AG20443 (cell line): Measurements from ENCODE around the gene NEK8.
A peak's percentile ranks its signal among the peaks of the same experiment; 100 is the strongest.

ENCODE experiments used
- DNase-seq: peaks from one replicate; pipeline ENCODE4 v3.0.0; 2012; ENCODE audit warnings: low spot score, mixed read lengths

Gene NEK8

GRCh38 chr17:28728364-28729200, at the start of gene NEK8:
Gene NEK8 (plus strand): TSS chr17:28728788. CDS start chr17:28728814, 26 bp downstream.
- peak; percentile 96 for DNase-seq

DNA sequence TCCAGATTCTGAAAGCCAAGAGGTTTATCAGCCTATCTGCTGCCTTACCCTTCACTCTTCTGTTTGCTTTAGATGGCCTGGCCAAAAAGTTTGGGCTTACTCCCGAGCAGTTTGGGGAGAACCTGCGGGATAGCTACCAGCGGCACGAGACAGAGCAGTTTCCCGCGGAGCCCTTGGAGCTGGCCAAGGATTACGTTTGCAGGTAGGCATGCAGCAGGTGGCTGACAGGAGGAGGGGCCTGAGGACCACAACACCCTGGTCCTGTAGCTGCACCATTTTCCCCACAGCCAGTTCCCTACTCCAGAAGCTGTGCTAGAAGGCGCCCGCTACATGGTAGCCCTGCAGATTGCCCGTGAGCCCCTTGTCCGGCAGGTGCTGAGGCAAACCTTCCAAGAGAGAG, 45.9 kb upstream of the NEK8 start:
- no peak for DNase-seq

GRCh38 chr17:28684963-28685362, 43.6 kb upstream of the NEK8 start:
- no peak for DNase-seq

DNA sequence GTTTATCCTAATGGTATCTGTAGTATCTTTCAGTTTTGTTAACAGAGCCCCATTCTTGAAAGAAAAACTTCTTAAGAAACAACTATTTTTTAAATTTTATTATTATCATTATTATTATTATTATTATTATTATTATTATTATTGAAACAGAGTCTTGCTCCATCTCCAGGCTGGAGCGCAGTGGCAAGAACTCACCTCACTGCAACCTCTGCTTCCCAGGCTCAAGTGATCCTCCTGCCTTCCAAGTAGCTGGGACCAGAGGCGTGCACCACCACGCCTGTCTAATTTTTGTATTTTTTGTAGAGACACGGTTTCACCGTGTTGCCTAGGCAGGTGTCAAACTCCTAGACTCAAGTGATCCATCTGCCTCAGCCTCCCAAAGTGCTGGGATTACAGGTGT, 43.2 kb upstream of the NEK8 start:
- DNase-seq, result no peak

GRCh38 chr17:28686296-28686695, 42.3 kb upstream of the NEK8 start:
- DNase-seq, result no peak

GRCh38 chr17:28688481-28688880, 40.1 kb upstream of the NEK8 start:
- no peak for DNase-seq

DNA sequence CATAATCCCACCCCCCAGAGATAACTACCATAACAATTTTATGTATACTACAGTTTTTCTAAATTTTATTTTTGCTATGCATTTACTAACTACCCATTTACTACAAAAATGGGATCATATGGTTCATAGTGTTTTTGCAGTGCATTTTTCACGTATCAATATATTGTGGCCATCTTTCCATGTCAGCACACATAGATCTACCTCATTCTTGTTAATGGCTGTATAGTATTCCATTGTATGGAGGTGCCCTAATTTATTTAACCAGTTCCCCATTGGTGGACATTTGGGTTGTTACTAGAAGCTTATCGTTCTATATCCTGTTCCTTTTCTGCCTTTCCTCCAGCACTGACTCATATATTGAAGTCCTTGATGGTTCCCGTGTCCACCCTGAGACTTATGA, 39.6 kb upstream of the NEK8 start:
- DNase-seq, result no peak

DNA sequence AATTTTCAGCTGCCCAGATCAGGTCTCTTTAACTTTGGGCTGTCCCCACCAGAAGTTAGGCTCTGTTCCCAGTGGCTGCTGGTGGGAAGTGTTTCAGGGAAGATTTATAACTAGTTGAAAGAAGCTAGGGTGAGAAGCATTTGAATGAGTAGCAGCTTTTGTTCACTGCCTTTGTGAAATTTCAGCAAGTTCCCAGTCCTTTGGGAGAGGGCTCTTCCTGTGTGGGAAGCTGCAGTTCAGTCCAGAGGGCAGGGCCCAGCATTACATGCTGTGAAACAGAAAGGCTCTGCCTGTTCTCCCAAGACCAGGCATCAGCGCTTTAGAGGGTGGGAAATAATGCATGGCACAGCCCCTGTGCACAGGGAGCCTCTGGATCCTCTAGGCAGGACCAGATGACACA, 34.7 kb upstream of the NEK8 start:
- DNase-seq, result no peak

DNA sequence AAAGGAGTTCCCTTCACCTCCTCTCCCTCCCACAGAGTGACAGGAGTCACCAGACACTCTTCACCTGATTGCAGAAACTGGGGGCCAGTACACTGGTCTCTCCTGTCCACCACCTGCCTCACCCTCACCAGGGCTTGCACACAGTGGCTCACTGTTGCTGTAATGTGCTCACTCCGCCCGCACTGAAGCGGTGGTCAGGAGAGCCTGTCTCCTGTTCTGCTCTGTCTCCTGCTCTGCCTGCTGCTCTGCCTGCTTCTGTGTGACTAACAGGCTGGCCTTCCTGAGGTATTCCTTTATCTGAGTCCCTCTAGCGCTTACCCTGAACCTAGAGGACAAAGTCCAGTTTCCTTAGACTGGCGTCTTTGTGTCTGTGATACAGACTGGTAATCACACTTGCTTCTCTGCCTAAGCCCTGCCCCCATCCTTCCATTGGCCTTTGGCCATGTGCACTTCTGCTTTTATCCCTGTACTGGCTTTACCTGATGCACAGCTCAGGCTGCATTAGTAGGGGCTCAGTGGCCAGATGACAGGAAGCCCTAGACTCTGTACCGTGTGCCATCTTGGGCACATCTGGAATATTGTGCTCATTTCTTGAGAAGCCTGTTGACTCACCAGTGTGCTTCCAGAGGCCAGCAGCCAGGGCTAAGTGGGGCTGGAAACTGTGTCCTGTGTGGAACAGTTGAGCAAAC, 30.2 kb upstream of the NEK8 start:
- peak; percentile 27 for DNase-seq

GRCh38 chr17:28700278-28700677, 28.3 kb upstream of the NEK8 start:
- no peak for DNase-seq

DNA sequence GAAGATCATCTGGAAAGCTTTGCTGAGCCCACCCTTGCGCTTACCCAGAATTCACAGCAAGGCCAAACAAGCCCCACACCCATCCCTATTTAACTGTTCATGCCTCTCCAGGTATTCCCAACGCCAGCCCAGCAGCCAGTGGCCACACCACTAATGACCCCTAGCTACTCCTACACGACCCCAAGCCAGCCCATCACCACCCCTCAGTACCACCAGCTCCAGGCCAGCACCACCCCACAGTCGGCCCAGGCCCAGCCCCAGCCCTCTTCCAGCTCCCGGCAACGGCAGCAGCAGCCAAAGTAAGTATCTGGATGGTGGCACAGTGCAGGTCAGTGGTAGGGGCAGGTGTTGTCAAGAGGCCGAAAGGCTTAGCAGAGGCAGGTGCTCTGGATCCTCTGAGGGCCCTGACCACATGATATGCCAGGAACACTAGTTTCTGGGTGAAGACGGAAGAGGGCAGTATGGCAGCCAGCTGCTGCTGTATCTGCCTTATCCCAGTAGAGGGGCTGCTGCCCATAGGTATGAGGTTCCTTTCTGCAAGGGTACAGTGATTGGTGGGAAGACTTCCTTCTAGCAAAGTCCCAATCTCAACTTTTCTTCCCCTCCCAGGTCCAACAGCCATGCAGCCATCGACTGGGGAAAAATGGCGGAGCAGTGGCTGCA, 27.6 kb upstream of the NEK8 start:
- no peak for DNase-seq

DNA sequence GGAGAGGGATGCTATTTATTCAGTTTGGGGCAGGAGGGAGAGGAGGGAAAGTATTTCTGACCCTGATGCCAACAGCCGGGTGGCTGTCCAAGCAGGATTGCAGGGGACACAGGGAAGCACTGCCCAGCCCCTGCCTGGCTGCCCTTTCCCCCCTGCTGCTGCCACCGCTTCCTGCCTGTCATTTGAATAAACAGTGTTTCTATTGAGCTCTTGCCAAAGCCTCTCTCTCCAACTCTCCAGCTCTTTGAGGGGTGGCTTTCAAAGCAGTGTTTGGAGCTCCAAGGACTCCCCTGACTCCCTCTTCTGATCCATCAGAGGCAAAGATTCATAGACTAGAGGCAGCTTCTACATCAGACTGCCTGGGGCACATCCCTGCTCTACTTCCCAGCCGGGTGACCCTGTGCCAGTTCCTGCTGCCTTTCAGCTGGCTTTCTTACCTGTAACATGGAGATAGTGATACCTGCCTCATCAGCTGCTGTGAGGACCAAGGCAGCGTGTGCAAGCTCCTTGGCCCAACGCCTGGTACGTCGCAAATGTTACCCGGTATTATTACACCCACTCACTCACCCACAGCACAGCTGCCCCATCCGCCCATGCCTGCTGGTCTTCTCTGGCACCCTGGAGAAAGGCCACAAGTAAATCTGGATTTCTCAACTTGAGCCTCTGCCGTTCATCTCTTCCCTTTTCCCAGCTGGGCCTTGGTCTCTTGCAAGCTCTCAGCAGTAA, 26.4 kb upstream of the NEK8 start:
- DNase-seq, result no peak

DNA sequence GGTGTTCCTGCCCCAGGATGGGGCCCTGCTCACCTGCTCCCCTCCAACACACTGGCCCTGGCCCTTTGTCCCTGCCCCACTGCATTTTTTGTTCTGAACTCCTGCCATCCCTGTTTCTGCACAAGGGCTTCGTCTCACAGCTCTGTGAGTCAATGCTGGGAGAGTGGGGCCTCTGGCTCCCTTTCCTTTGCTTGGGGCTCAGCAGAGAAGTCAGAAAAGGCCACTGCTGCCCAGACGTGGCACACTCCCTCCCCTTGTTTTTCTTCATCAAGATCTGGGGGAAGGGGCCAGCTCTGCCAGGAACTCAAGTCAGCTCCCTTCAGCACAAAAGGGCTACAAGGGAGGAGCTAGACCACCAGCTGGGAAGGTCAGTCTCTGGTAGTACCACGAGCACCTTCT, 25.8 kb upstream of the NEK8 start:
- DNase-seq, result no peak

- DNase-seq, result no peak
These were observed 24.9 kb upstream of the NEK8 start for GRCh38 chr17:28703552-28704218.

DNA sequence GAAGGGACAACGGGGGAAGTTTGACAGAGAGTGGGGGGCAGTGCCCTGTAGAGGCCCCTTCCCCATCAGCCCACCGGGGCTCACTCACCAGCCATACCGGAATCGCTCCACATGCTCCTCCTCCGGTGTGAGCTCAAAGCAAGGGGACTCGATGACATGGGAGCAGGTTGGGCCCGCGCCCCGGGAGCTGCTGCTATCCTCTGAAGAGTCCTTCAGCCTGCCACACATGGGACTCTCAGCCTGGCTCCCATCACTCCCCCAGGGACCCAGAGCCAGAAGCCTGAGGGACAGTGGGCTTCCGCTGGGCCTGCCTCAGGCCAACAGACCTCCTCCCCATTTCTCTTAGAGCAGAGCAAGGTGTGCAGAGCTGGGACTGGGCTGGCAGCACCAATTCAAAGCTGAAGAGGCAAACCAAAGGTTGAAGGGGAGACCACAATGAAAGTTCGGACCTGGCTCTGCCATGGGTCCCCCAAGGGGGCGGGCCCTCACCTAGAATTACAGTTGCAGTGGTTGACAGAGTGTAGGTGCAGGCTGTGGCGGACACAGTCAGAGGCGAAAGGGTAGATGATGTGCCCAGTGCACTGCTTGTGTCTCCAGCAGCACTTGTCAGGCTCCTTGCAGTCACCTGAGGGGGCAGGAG, 24.2 kb upstream of the NEK8 start:
- DNase-seq, result no peak

- no peak for DNase-seq
These were observed 23.4 kb upstream of the NEK8 start for GRCh38 chr17:28705074-28705659.

- DNase-seq, result no peak
These were observed 22.8 kb upstream of the NEK8 start for GRCh38 chr17:28705728-28706334.

DNA sequence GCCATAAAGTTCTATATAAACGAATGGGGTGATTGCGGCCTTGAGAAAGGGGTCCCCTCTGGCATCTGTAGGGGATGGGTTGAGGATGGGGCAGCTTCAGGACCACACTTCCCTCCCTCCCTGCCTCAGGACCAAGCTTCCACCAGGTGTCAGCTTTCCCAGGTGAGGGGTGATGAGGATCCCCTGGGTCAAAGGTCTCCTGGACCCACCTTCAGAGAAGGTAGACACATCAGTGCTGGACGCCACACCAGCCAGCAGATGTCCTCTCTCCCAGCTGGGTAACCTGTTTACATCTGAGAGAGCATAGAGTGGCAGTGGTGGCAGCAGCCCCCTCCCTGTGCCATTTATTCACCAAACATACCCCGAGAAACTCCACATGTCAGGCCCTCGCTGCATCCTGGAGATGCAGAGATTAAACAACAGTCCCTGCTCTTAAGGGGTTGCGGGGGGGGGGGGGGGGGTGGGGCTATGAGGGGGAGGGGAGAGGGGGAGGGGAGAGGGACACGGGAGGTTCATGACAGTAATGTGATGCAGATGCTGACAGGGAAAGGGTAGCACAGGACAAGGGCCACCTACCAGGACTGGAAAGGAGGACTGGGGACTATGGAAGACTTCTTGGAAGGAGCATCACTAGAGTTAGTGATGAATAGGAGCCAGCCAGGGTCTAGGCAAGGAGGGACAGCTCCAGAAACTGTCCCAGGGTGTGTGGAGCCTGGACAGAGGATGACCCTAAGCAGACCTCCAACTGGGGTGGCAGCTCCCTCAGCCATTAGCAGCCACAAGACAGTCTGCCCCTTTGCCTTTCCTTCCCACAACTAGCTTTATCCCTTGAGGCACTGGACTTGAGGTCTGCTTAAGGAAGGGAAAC, 21.9 kb upstream of the NEK8 start:
- no peak for DNase-seq

- no peak for DNase-seq
These were observed 21.3 kb upstream of the NEK8 start for GRCh38 chr17:28707339-28707720.
